K562 (cell line): ENCODE data around the gene TRMT1. TPM values are rescaled to one million over a fixed set of nuclear protein-coding genes. Genes with fewer than 3 reads are reported as not detected.

ENCODE experiments used
- ATAC-seq: fragments of 200-7000 bp; cut with Tn5 transposase; 3 replicates; pipeline ENCODE4 v1.9.1; 2020; ENCODE audit warnings: moderate library complexity
- BruUV-seq: library from RNA; stranded (reverse); fragments of 400-500 nt; replicated peaks from 2 replicates; lab custom pipeline; 2021; lab: Mats Ljungman, UMichigan
- CTCF ChIA-PET: fragments of 300-600 bp; formaldehyde crosslinking; extraction: SDS; loops from one replicate; lab custom pipeline; 2021; ENCODE audit warnings: low intra/inter-chr PET ratio; lab: Yijun Ruan, JAX
- POLR2A ChIA-PET: fragments of 300-600, 350-650 bp; sonication (Branson Sonifier 250); formaldehyde crosslinking; extraction: SDS; loops from one replicate; lab custom pipeline; 2021; ENCODE audit warnings: antibody characterized with exemption, inconsistent platforms; lab: Yijun Ruan, JAX
- DNase-seq, 4 experiments: peaks; one replicate each; pipeline versions ENCODE4 v3.0.0 to v3.0.0-alpha.2; 2011 to 2018; ENCODE audit warnings: low spot score in 3 of 4, mixed read lengths in 3 of 4; ENCODE audit errors: extremely low read depth in 1 of 4
- FAIRE-seq: peaks from 2 replicates; lab custom pipeline; 2011; peaks lifted over from hg19 to GRCh38; lab: Jason Lieb, UNC
- H2AFZ ChIP-seq: 2 replicates; pipeline ENCODE4 v1.6.0; 2011; ENCODE audit warnings: low read depth, low read length, control low read depth, inconsistent platforms
- H3K27ac ChIP-seq: fragments of 200-600 bp; 3 replicates; pipeline ENCODE4 v1.8.0; 2011; ENCODE audit warnings: low read depth, mild to moderate bottlenecking, control low read depth, inconsistent platforms, low read length, moderate library complexity, mixed read lengths; ENCODE audit errors: extremely low read depth
- H3K27me3 ChIP-seq, 2 experiments: fragments of 300-600 bp in 1 of 2; 2 replicates in 1 of 2; 3 replicates in 1 of 2; pipeline versions ENCODE4 v1.6.0 to v1.8.0; 2011; ENCODE audit warnings: inconsistent platforms in 2 of 2, low read length in 2 of 2, mild to moderate bottlenecking in 1 of 2, mixed read lengths in 1 of 2, moderate library complexity in 1 of 2; ENCODE audit not compliant: control insufficient read depth in 2 of 2, insufficient read depth in 2 of 2
- H3K36me3 ChIP-seq: fragments of 300-600 bp; 3 replicates; pipeline ENCODE4 v1.8.0; 2011; ENCODE audit warnings: mild to moderate bottlenecking, low read length, inconsistent platforms; ENCODE audit not compliant: control insufficient read depth, insufficient read depth
- H3K4me1 ChIP-seq, 2 experiments: fragments of 200-600 bp in 1 of 2; replicated peaks in 1 of 2; 2 replicates in 1 of 2; 3 replicates in 1 of 2; pipeline versions ENCODE4 v1.5.1 to v1.8.0; 2011; ENCODE audit warnings: inconsistent platforms in 2 of 2, low read length in 2 of 2, mild to moderate bottlenecking in 1 of 2, mixed read lengths in 1 of 2, moderate library complexity in 1 of 2; ENCODE audit not compliant: control insufficient read depth in 2 of 2, insufficient read depth in 2 of 2
- H3K4me2 ChIP-seq: 2 replicates; pipeline ENCODE4 v1.6.1; 2011; ENCODE audit warnings: low read length, control low read depth, inconsistent platforms, mixed read lengths; ENCODE audit not compliant: insufficient read depth
- H3K4me3 ChIP-seq: fragments of 200-600 bp; sonication (generic), shearing (Covaris generic); 2 replicates; pipeline ENCODE4 v1.5.1; 2016; ENCODE audit warnings: control low read depth, inconsistent platforms
- H3K79me2 ChIP-seq: fragments of 200-600 bp; 3 replicates; pipeline ENCODE4 v1.8.0; 2011; ENCODE audit warnings: low read length, inconsistent platforms; ENCODE audit not compliant: control insufficient read depth, insufficient read depth
- H3K9ac ChIP-seq, 2 experiments: 2 replicates each; pipeline versions ENCODE4 v1.6.0 to v1.6.1; 2011; ENCODE audit warnings: low read depth in 2 of 2, low read length in 2 of 2, control low read depth in 1 of 2, inconsistent platforms in 1 of 2, mild to moderate bottlenecking in 1 of 2, mixed read lengths in 1 of 2; ENCODE audit not compliant: insufficient read depth in 1 of 2
- H3K9me1 ChIP-seq: one replicate; pipeline ENCODE4 v1.6.0; 2011; ENCODE audit warnings: inconsistent platforms, mild to moderate bottlenecking, low read length, moderate library complexity; ENCODE audit not compliant: control insufficient read depth, insufficient read depth
- H3K9me3 ChIP-seq: replicated peaks from 2 replicates; pipeline ENCODE4 v1.5.1; 2011; ENCODE audit warnings: low read depth, low read length, inconsistent platforms; ENCODE audit not compliant: control insufficient read depth, insufficient read depth
- H4K20me1 ChIP-seq: replicated peaks from 2 replicates; pipeline ENCODE4 v1.6.1; 2011; ENCODE audit warnings: low read length, inconsistent platforms, mixed read lengths; ENCODE audit not compliant: control insufficient read depth, insufficient read depth
- CHD4 ChIP-seq: fragments of 200-600 bp; sonication (generic); IDR thresholded peaks from 3 replicates; pipeline ENCODE4 v1.6.1; 2012; ENCODE audit warnings: low read depth, mild to moderate bottlenecking, mixed read lengths, low read length, inconsistent platforms; ENCODE audit not compliant: insufficient read depth, insufficient replicate concordance, poor library complexity, severe bottlenecking
- EP400 ChIP-seq: fragments of 450-650 bp; IDR thresholded peaks from 2 replicates; pipeline ENCODE4 v1.6.1; 2017; ENCODE audit warnings: antibody characterized with exemption, mild to moderate bottlenecking, moderate library complexity
- EZH2 ChIP-seq: IDR thresholded peaks from 2 replicates; pipeline ENCODE4 v1.6.1; 2012; ENCODE audit warnings: low read depth, mild to moderate bottlenecking, inconsistent platforms, low read length, borderline replicate concordance
- IRF2 ChIP-seq: sonication (generic); formaldehyde crosslinking; IDR thresholded peaks from 2 replicates; pipeline ENCODE4 v1.8.1; 2022; ENCODE audit warnings: mild to moderate bottlenecking, missing genetic modification reagents
- PRMT5 ChIP-seq: sonication (generic); formaldehyde crosslinking; IDR thresholded peaks from 2 replicates; pipeline ENCODE4 v1.5.0; 2020; ENCODE audit warnings: missing genetic modification reagents
- TARDBP ChIP-seq: fragments of 450-650 bp; IDR thresholded peaks from 2 replicates; pipeline ENCODE4 v1.6.1; 2016
- U2AF1 ChIP-seq: fragments of 200-400 bp; formaldehyde crosslinking; optimal IDR thresholded peaks from 2 replicates; pipeline ENCODE3; 2017; ENCODE audit warnings: mild to moderate bottlenecking, low read depth, low read length, moderate library complexity
- ZBTB7A ChIP-seq: IDR thresholded peaks from 2 replicates; pipeline ENCODE4 v1.6.1; 2011; ENCODE audit warnings: low read depth, mild to moderate bottlenecking, low read length, moderate library complexity, borderline replicate concordance; ENCODE audit not compliant: control insufficient read depth
- ZNF354B ChIP-seq: fragments of 250-450 bp; sonication (Bioruptor Pico); IDR thresholded peaks from 2 replicates; pipeline ENCODE4 v1.4.0; 2020
- ZNF583 ChIP-seq: fragments of 250-450 bp; sonication (Bioruptor Pico); IDR thresholded peaks from 2 replicates; pipeline ENCODE4 v1.4.0; 2020
- ZNF644 ChIP-seq: fragments of 200-800 bp; sonication (Bioruptor generic); IDR thresholded peaks from 2 replicates; pipeline ENCODE4 v1.6.1; 2016; ENCODE audit warnings: low read depth, missing genetic modification characterization, missing compliant biosample characterization
- WGBS: fragments of 100-300 bp; shearing (Covaris generic); methylation state at CpG from one replicate; pipeline ENCODE4 v1.1.6; 2016; ENCODE audit warnings: low coverage, mixed read lengths; ENCODE audit not compliant: insufficient coverage; ENCODE audit errors: missing lambda C conversion rate; 5-methylcytosine and 5-hydroxymethylcytosine counted together
- in situ Hi-C: fragments of 300-500 bp; cut with MboI; formaldehyde crosslinking; loops from 4 replicates; pipeline ENCODE4 v1.15.0; 2018; ENCODE audit warnings: inconsistent platforms, mixed read lengths
- intact Hi-C: fragments of 100-400 bp; cut with micrococcal nuclease; formaldehyde crosslinking; loops from 2 replicates; pipeline ENCODE4 v1.14.2; 2022
- polyA plus RNA-seq, 8 experiments: library from polyadenylated mRNA; depleted of rRNA in 4 of 8; stranded (reverse) in 5 of 8; unstranded in 3 of 8; fragments of >200 nt; fragmentation: Nextera tagmentation in 2 of 8; fragmentation: Illumina TruSeq in 1 of 8; extraction: Ambion mirVana in 2 of 8; extraction: Trizol in 1 of 8; gene quantifications; 2 replicates each; pipeline versions ENCODE4 v1.2.1 to v1.2.3, GENCODE V29; 2011 to 2014; ENCODE audit warnings: inconsistent platforms in 1 of 8, missing spikeins in 1 of 8
- total RNA-seq, 7 experiments: library from RNA; depleted of rRNA in 6 of 7; stranded (reverse); fragments of >200 nt in 6 of 7; fragmentation: Illumina TruSeq in 2 of 7; extraction: Trizol in 2 of 7; gene quantifications; 2 replicates each; pipeline versions ENCODE4 v1.2.1 to v1.2.3, GENCODE V29; 2011 to 2021; ENCODE audit warnings: low replicate concordance in 1 of 7
- TF ChIP-seq, protein P1 (sequence below), 2 experiments: fragments of 450-650 bp in 1 of 2; sonication (generic) in 1 of 2; formaldehyde crosslinking in 1 of 2; IDR thresholded peaks in 1 of 2; conservative IDR thresholded peaks in 1 of 2; 2 replicates each; pipeline versions ENCODE4 v1.6.1 to v1.8.1; 2016 to 2023; ENCODE audit warnings: mild to moderate bottlenecking in 2 of 2, moderate library complexity in 2 of 2, inconsistent platforms in 1 of 2, missing genetic modification reagents in 1 of 2
- TF ChIP-seq, protein P2 (sequence below): sonication (generic); IDR thresholded peaks from 2 replicates; pipeline ENCODE4 v1.6.1; 2016
- TF ChIP-seq, protein P3 (sequence below): sonication (generic); formaldehyde crosslinking; IDR thresholded peaks from 2 replicates; pipeline ENCODE4 v1.4.0; 2020; ENCODE audit warnings: mild to moderate bottlenecking, missing genetic modification reagents
- TF ChIP-seq, protein P4 (sequence below): sonication (generic); formaldehyde crosslinking; IDR thresholded peaks from 2 replicates; pipeline ENCODE4 v1.9.0; 2022; ENCODE audit warnings: mild to moderate bottlenecking, missing genetic modification reagents

Gene TRMT1
- total and polyA plus RNA-seq, 9 of the 15 experiments (the other 6 are each of a cell fraction or from before 2014, with no cell fraction given), result 5.8 to 158 (median 54.3) TPM

DNA sequence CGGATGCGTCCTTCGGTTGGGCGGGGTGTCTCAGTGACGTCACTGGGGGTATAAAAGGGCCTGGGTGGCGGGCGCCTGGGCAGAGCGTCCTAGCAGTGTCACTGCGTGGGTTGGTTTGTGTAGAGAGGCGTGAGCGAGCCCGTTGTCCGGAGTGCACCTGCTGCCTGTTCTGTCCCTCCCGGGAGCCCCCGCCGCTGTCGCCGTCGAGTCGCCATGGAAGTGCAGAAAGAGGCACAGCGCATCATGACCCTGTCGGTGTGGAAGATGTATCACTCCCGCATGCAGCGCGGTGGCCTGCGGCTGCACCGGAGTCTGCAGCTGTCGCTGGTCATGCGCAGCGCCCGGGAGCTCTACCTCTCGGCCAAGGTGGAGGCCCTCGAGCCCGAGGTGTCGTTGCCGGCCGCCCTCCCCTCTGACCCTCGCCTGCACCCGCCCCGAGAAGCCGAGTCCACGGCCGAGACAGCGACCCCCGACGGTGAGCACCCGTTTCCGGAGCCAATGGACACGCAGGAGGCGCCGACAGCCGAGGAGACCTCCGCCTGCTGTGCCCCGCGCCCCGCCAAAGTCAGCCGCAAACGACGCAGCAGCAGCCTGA is 36.5 kb upstream of the TRMT1 start:
- no peaks in the 10 kb centered on the region for H3K9me1 ChIP-seq
- peaks cover 65% of the 10 kb centered on the region for H3K79me2 ChIP-seq
- peak overlapping the region; percentile 95 for H3K27ac ChIP-seq
- whole genome bisulfite sequencing, result 1% methylated on average over 59 of the region's 59 CpGs
- H3K9ac ChIP-seq, result peak overlapping the region; percentile 96 to 97
- peak; percentile 63 for ATAC-seq
- peaks cover 14% of the 10 kb centered on the region; the same call in 1 of the 3 replicates for H3K36me3 ChIP-seq
- no TSS peak for BruUV-seq
- ChIA-PET CTCF (interaction anchor here (0.6 kb wide), 1 partner anchor 113 kb away, joined by 3 read pairs; no protein-coding TSS in a partner anchor), POLR2A (interaction anchor here (0.6 to 2.3 kb wide), 37 partner anchors 9 to 1776 kb away, joined by 3 to 45 read pairs (median 4); partner anchors contain the start of genes GET3, NACC1 and TRMT1)
- no peak for FAIRE-seq
- in situ Hi-C loops (no loop called here), intact Hi-C loops (loop anchor here (5.0 kb wide), 1 partner anchor 39 kb away; no protein-coding TSS in a partner anchor)
- H3K4me2 ChIP-seq, result peak overlapping the region; percentile 93
- H4K20me1 ChIP-seq, result peaks cover 23% of the 10 kb centered on the region
- no peak overlapping the region for H2AFZ ChIP-seq
- no peaks in the 10 kb centered on the region for H3K27me3 ChIP-seq
- H3K9me3 ChIP-seq, result no peaks in the 10 kb centered on the region
- H3K4me3 ChIP-seq, result peak overlapping the region; percentile 98
- peak; percentile 70 to 97 (median 84) for DNase-seq
- H3K4me1 ChIP-seq, result peaks cover 12 to 65% of the 10 kb centered on the region in 2 experiments
- TF ChIP-seq, protein P1, sequence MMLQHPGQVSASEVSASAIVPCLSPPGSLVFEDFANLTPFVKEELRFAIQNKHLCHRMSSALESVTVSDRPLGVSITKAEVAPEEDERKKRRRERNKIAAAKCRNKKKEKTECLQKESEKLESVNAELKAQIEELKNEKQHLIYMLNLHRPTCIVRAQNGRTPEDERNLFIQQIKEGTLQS (IDR thresholded peaks at IDR 0.05), result peak; percentile 97
- TF ChIP-seq, protein P1 (CRISPR knock-in tag; conservative IDR thresholded peaks at IDR 0.05), result peak; percentile 74; the same call in 1 of the 2 replicates
- TF ChIP-seq, protein P2, sequence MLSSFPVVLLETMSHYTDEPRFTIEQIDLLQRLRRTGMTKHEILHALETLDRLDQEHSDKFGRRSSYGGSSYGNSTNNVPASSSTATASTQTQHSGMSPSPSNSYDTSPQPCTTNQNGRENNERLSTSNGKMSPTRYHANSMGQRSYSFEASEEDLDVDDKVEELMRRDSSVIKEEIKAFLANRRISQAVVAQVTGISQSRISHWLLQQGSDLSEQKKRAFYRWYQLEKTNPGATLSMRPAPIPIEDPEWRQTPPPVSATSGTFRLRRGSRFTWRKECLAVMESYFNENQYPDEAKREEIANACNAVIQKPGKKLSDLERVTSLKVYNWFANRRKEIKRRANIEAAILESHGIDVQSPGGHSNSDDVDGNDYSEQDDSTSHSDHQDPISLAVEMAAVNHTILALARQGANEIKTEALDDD, result no peak
- peak; percentile 27; the same call in 1 of the 2 replicates for TF ChIP-seq EP400
- TF ChIP-seq, protein P3, sequence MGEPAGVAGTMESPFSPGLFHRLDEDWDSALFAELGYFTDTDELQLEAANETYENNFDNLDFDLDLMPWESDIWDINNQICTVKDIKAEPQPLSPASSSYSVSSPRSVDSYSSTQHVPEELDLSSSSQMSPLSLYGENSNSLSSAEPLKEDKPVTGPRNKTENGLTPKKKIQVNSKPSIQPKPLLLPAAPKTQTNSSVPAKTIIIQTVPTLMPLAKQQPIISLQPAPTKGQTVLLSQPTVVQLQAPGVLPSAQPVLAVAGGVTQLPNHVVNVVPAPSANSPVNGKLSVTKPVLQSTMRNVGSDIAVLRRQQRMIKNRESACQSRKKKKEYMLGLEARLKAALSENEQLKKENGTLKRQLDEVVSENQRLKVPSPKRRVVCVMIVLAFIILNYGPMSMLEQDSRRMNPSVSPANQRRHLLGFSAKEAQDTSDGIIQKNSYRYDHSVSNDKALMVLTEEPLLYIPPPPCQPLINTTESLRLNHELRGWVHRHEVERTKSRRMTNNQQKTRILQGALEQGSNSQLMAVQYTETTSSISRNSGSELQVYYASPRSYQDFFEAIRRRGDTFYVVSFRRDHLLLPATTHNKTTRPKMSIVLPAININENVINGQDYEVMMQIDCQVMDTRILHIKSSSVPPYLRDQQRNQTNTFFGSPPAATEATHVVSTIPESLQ, result no peak; the same call in 1 of the 2 replicates
- peak; percentile 73; the same call in 1 of the 2 replicates for TF ChIP-seq TARDBP
- no peak for TF ChIP-seq CHD4
- no peak for TF ChIP-seq ZNF644 (tag)
- TF ChIP-seq ZBTB7A, result peak; percentile 45; the same call in 1 of the 2 replicates
- no peak for TF ChIP-seq IRF2 (CRISPR knock-in tag)
- TF ChIP-seq ZNF354B, result no peak
- 0 out of 2 replicates have a peak, but pooled peaks have one; percentile 36 for TF ChIP-seq PRMT5 (CRISPR knock-in tag)
- TF ChIP-seq, protein P4, sequence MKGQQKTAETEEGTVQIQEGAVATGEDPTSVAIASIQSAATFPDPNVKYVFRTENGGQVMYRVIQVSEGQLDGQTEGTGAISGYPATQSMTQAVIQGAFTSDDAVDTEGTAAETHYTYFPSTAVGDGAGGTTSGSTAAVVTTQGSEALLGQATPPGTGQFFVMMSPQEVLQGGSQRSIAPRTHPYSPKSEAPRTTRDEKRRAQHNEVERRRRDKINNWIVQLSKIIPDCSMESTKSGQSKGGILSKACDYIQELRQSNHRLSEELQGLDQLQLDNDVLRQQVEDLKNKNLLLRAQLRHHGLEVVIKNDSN (CRISPR knock-in tag), result 0 out of 2 replicates have a peak, but pooled peaks have one; percentile 38
- no peak for TF ChIP-seq EZH2
- peak; percentile 92 for TF ChIP-seq U2AF1
- TF ChIP-seq ZNF583, result no peak
